Loucy (cell line): ENCODE results near the gene SEMA3F.

Source experiments
- EZH2phosphoT487 ChIP-seq: fragments of 200-600 bp; IDR thresholded peaks from 2 replicates; pipeline ENCODE4 v1.6.1; 2018; ENCODE audit warnings: antibody characterized with exemption, mild to moderate bottlenecking, moderate library complexity, borderline replicate concordance
- TF ChIP-seq, protein P1 (sequence below): fragments of 200-600 bp; sonication (generic); conservative IDR thresholded peaks from 2 replicates; pipeline ENCODE4 v1.5.1; 2014; ENCODE audit warnings: mild to moderate bottlenecking, antibody characterized with exemption, low read length

DNA sequence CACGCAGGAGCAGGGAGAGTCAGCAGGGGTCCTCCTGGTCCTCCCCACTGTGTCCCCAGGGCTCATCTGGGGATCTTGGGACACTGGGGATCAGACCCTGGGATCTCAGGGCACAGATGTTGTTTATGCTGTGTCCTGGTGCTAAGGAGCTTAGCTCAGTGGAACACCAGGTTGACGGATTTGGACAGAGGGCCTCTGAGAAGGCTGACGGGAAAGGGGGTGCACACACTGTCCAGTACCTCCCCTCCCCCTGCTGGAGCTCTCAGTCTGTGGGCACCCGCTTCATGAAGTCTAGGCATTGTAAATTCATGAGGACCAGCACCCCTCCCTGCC is 21.9 kb upstream of the SEMA3F start:
- TF ChIP-seq, protein P1, sequence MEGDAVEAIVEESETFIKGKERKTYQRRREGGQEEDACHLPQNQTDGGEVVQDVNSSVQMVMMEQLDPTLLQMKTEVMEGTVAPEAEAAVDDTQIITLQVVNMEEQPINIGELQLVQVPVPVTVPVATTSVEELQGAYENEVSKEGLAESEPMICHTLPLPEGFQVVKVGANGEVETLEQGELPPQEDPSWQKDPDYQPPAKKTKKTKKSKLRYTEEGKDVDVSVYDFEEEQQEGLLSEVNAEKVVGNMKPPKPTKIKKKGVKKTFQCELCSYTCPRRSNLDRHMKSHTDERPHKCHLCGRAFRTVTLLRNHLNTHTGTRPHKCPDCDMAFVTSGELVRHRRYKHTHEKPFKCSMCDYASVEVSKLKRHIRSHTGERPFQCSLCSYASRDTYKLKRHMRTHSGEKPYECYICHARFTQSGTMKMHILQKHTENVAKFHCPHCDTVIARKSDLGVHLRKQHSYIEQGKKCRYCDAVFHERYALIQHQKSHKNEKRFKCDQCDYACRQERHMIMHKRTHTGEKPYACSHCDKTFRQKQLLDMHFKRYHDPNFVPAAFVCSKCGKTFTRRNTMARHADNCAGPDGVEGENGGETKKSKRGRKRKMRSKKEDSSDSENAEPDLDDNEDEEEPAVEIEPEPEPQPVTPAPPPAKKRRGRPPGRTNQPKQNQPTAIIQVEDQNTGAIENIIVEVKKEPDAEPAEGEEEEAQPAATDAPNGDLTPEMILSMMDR, result no peak
- no peak for TF ChIP-seq EZH2phosphoT487
